Measurements from ENCODE around the gene SGK1. TPM values are rescaled to one million over a fixed set of nuclear protein-coding genes. Genes with fewer than 3 reads are reported as not detected.

The SGK1 gene
- total RNA-seq, 6 experiments from 2014 or later = 15.9 to 149 (median 43.0) TPM

DNA sequence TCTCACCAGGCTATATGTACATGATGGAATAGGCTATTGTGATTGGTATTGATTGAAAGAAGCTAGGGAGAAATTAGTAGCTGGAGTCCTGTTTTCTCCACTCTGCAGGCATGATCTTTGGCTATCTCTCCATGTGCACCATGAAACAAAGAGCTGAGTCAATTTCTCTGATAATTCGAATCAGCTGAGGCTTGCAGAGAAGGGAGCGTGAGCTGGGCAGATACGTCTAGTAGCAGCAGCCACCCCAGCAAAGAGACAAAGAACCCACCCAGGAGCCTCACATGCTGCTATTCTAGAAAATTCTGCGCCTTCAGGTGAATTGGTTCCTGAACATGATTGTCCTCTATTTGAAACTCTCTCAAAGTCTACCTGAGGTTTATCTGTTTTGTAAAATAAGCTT, 6.9 kb upstream of the SGK1 start:
- intact Hi-C loops (cut with DNase I) = no loop called here
- Histone ChIP-seq H3K27ac (no peak overlapping the region), H3K27me3 (no peaks in the 10 kb centered on the region), H3K4me1 (no peaks in the 10 kb centered on the region), H3K36me3 (no peaks in the 10 kb centered on the region), H3K9me3 (no peaks in the 10 kb centered on the region), H3K4me3 (no peak overlapping the region)
- 100% methylated on average over 1 of the region's 4 CpGs for WGBS (ENCODE audit: insufficient coverage, low coverage, low lambda C conversion rate, missing lambda C conversion rate)
- DNase-seq = no peak
- TF ChIP-seq, protein P1, sequence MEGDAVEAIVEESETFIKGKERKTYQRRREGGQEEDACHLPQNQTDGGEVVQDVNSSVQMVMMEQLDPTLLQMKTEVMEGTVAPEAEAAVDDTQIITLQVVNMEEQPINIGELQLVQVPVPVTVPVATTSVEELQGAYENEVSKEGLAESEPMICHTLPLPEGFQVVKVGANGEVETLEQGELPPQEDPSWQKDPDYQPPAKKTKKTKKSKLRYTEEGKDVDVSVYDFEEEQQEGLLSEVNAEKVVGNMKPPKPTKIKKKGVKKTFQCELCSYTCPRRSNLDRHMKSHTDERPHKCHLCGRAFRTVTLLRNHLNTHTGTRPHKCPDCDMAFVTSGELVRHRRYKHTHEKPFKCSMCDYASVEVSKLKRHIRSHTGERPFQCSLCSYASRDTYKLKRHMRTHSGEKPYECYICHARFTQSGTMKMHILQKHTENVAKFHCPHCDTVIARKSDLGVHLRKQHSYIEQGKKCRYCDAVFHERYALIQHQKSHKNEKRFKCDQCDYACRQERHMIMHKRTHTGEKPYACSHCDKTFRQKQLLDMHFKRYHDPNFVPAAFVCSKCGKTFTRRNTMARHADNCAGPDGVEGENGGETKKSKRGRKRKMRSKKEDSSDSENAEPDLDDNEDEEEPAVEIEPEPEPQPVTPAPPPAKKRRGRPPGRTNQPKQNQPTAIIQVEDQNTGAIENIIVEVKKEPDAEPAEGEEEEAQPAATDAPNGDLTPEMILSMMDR (IDR thresholded peaks at IDR 0.05) = no peak
- TF ChIP-seq POLR2A (IDR thresholded peaks at IDR 0.05) = no peak
- no peak for ATAC-seq

DNA sequence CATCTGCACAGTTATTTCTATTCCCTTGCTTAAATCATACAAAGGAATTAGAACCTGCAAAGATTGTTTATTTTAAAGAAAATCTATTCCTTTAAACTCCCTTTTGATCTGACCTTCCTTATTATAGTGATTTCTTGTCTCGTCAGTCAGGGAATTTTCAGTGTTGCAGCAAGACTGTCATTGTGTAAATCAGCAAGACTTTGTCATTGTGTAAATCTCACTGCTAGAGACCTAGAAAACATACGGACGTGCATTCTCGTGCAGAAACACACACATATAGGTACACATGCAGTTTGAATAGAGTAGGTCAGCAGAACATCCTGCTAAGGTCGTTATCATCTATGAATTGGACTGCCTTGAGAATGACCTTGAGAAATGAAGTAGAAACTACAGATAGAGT, 6.2 kb upstream of the SGK1 start:
- H3K27me3 ChIP-seq = no peaks in the 10 kb centered on the region
- H3K27ac ChIP-seq = no peak overlapping the region
- WGBS (ENCODE audit: insufficient coverage, low coverage, low lambda C conversion rate, missing lambda C conversion rate) = 45% methylated on average over 5 of the region's 5 CpGs
- DNase-seq (no peak), ATAC-seq (no peak)
- intact Hi-C loops (cut with DNase I) = no loop called here
- no peaks in the 10 kb centered on the region for H3K36me3 ChIP-seq
- H3K4me1 ChIP-seq = no peaks in the 10 kb centered on the region
- H3K4me3 ChIP-seq = no peak overlapping the region
- H3K9me3 ChIP-seq = no peaks in the 10 kb centered on the region
- no peak for TF ChIP-seq POLR2A (IDR thresholded peaks at IDR 0.05)
- TF ChIP-seq, protein P1 (IDR thresholded peaks at IDR 0.05) = no peak

DNA sequence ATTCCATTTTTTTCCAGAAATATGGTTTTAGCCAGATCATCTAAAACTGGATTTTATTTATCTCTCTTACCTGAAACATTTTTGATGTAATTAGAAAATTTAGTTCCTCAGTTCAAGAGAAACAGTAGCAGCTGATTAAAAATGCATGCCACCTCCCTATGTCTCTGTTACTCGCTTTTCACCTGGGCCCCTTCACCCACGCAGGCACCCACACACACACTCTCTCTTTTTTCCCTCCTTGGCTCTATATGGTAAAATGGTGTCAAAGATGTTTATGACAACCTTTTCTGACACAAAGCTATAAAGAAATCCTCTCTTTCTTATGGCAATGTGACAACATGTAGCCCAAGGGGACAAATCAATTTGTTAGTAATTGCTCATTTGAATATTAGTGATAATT, 5.8 kb upstream of the SGK1 start:
- Histone ChIP-seq H3K4me3 (no peak overlapping the region), H3K4me1 (no peaks in the 10 kb centered on the region), H3K9me3 (no peaks in the 10 kb centered on the region), H3K27ac (no peak overlapping the region), H3K27me3 (no peaks in the 10 kb centered on the region), H3K36me3 (no peaks in the 10 kb centered on the region)
- intact Hi-C loops (cut with DNase I) = no loop called here
- no peak for TF ChIP-seq POLR2A (IDR thresholded peaks at IDR 0.05)
- TF ChIP-seq, protein P1 (IDR thresholded peaks at IDR 0.05) = no peak
- WGBS (ENCODE audit: insufficient coverage, low coverage, low lambda C conversion rate, missing lambda C conversion rate) = 79% methylated on average over 2 of the region's 2 CpGs
- DNase-seq (no peak), ATAC-seq (no peak)

DNA sequence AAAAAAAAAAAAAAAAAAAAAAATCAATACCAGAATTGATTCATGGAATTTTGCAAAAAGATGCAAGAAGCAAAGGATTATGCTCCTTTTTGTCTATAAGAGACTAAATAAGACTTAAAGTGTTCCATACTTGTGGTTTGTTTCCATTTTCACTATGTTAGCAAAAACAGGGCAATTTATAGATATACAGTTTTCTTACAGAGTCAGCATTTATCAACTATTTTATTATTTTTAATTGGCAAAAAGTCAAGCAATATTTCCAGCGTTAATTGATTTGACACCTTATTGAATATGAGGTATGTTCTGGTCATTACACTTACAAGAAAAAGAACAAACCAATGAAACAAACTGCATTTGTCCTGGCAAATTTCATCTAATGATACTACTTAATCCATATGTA, 5.4 kb upstream of the SGK1 start:
- WGBS (ENCODE audit: insufficient coverage, low coverage, low lambda C conversion rate, missing lambda C conversion rate) = 72% methylated on average over 1 of the region's 1 CpG
- Histone ChIP-seq H3K4me1 (no peaks in the 10 kb centered on the region), H3K9me3 (no peaks in the 10 kb centered on the region), H3K4me3 (no peak overlapping the region), H3K27me3 (no peaks in the 10 kb centered on the region), H3K27ac (no peak overlapping the region), H3K36me3 (no peaks in the 10 kb centered on the region)
- intact Hi-C loops (cut with DNase I) = no loop called here
- TF ChIP-seq POLR2A (IDR thresholded peaks at IDR 0.05) = no peak
- TF ChIP-seq, protein P1 (IDR thresholded peaks at IDR 0.05) = no peak
- DNase-seq (no peak), ATAC-seq (no peak)

DNA sequence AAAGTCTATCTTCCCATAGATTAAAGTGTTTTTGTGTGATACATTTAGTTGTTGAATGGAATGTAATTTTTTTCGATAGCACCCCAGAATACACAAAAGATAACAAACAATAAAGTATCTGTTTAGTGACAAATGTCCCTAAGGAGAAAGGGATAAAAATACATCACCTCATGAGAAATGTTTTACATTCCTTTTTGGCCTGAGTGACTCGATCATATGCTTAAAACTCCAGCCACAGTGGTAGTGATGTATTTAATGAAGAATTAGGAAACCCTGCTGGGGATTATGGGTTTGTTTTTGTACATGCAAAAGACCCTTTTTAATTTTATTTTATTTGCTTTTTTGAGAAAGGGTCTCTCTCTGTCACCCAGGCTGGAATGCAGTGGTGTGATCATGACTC, 4.3 kb upstream of the SGK1 start:
- no peak overlapping the region for H3K4me3 ChIP-seq
- no peaks in the 10 kb centered on the region for H3K9me3 ChIP-seq
- H3K27ac ChIP-seq = no peak overlapping the region
- ATAC-seq (no peak), DNase-seq (no peak)
- no peaks in the 10 kb centered on the region for H3K27me3 ChIP-seq
- WGBS (ENCODE audit: insufficient coverage, low coverage, low lambda C conversion rate, missing lambda C conversion rate) = 84% methylated on average over 2 of the region's 2 CpGs
- H3K4me1 ChIP-seq = peaks cover 0 to 9% (median 2%) of the 10 kb centered on the region in 4 donors
- H3K36me3 ChIP-seq = no peaks in the 10 kb centered on the region
- TF ChIP-seq, protein P1 (IDR thresholded peaks at IDR 0.05) = no peak
- no peak for TF ChIP-seq POLR2A (IDR thresholded peaks at IDR 0.05)
- intact Hi-C loops (cut with DNase I) = no loop called here
